Measurements from ENCODE around the gene ACAD10.

ACAD10 gene

DNA sequence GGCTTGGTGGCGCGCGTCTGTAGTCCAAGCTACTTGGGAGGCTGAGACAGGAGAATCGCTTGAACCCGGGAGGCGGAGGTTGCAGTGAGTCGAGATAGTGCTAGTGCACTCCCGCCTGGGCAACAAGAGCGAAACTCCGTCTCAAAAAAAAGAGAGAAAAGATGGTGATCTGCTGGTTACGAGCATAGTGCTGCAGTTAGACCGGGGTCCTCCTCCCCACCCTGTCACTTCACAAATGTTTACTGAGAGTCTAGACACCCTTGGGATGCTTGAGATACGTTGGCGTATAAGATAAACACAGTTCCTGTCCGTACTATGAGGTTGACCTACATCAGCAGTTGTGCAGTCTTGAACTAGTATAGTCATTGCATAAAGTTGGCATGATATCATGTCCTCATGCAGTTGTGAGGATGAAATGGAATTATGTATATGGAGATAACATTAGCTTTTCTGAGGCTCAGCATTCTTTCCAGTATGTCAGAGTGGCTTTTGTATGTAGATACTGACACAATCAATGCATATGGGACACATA lies 787 bp downstream of the ACAD10 start:
- peak overlapping the region; percentile 98 for H3K4me3 ChIP-seq (ENCODE audit: control insufficient read depth, low read depth, low read length)
- no peak for DNase-seq (ENCODE audit: low read depth)
- TF ChIP-seq, protein P1, sequence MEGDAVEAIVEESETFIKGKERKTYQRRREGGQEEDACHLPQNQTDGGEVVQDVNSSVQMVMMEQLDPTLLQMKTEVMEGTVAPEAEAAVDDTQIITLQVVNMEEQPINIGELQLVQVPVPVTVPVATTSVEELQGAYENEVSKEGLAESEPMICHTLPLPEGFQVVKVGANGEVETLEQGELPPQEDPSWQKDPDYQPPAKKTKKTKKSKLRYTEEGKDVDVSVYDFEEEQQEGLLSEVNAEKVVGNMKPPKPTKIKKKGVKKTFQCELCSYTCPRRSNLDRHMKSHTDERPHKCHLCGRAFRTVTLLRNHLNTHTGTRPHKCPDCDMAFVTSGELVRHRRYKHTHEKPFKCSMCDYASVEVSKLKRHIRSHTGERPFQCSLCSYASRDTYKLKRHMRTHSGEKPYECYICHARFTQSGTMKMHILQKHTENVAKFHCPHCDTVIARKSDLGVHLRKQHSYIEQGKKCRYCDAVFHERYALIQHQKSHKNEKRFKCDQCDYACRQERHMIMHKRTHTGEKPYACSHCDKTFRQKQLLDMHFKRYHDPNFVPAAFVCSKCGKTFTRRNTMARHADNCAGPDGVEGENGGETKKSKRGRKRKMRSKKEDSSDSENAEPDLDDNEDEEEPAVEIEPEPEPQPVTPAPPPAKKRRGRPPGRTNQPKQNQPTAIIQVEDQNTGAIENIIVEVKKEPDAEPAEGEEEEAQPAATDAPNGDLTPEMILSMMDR (IDR thresholded peaks at IDR 0.05; ENCODE audit: control insufficient read depth, insufficient read depth, low read depth, low read length, missing control alignments), result no peak

DNA sequence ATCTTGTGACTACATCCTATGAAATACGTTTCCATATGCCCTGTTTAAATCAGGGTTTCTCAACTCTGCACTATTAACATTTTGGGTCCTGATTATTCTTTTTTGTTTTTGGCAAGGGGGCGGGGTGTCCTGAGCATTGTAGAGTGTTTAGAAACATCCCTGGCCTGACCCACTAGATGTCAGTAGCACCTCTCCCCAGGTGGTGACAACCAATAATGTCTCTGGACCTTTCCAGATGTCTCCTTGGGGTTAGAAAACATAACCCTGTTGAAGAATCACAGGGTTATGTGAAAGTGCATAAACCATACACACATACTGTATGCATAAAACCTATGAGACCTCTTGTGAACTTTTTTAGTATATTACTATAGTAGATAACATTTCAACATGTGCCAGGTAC lies 1.4 kb downstream of the ACAD10 start:
- DNase-seq (ENCODE audit: low read depth), result no peak
- H3K4me3 ChIP-seq (ENCODE audit: control insufficient read depth, low read depth, low read length), result no peak overlapping the region
- TF ChIP-seq, protein P1 (IDR thresholded peaks at IDR 0.05; ENCODE audit: control insufficient read depth, insufficient read depth, low read depth, low read length, missing control alignments), result no peak

DNA sequence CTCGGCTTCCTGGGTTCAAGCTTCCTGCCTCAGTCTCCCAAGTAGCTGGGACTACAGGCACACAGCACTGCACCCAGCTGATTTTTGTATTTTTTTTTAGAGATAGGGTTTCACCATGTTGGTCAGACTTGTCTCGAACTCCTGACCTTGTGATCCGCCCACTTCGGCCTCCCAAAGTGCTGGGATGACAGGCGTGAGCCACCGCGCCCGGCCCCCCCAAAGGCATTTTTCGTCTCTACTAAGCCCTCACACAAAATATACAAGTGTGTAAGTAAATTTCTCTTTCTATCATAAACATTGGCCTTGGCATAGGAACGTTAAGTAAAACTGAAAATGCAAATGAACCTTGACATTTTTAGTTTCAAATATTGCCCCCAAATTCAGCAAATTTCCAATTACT lies 2.1 kb downstream of the ACAD10 start:
- TF ChIP-seq, protein P1 (IDR thresholded peaks at IDR 0.05; ENCODE audit: control insufficient read depth, insufficient read depth, low read depth, low read length, missing control alignments), result no peak
- no peak for DNase-seq (ENCODE audit: low read depth)
- H3K4me3 ChIP-seq (ENCODE audit: control insufficient read depth, low read depth, low read length), result no peak overlapping the region

DNA sequence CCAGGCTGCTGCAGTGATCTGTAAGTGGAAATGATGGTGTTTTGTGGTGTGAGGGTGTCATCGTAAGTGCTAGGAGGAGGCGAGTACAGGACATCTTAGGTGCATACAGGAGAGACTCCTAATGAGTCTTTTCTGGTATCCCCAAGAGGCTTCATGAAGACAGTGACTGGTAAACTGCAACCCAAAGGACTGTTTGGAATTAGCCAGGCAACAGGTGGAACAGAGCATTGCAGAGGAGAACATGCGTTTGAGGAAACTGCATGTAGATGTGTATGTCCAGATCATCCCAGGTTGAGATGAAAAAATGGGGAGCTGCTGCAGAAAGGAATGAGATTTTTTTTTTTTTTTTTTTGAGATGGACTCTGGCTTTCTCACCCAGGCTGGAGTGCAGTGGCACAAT lies 5.4 kb downstream of the ACAD10 start:
- TF ChIP-seq, protein P1 (IDR thresholded peaks at IDR 0.05; ENCODE audit: control insufficient read depth, insufficient read depth, low read depth, low read length, missing control alignments), result no peak
- DNase-seq (ENCODE audit: low read depth), result no peak
- H3K4me3 ChIP-seq (ENCODE audit: control insufficient read depth, low read depth, low read length), result no peak overlapping the region

DNA sequence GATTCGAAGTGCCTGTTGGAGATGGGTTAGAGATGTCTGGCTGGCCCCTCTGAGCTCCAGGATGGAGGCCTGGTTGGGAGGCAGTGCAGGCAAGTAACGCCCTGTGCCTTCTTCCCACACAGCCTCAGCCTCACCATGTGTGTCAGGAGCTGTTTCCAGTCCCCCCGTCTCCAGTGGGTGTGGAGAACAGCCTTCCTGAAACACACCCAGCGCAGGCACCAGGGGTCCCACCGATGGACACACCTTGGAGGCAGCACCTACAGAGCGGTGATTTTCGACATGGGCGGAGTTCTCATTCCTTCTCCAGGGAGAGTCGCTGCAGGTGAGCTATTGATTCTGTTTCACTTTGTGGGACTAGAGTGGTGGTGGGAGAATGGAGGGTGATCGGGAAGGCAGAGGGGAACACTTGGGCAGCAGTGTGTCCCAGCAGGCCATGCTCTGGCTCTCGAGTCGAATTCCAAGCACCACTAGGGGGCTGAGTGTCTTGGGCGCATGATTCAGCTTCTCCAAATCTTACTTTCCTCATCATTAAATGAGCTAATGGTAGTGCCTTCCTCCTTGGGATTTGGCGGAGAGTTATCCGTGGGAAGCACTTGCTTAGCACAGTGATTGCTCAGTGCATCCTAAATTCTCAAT lies 6.8 kb downstream of the ACAD10 start:
- DNase-seq (ENCODE audit: low read depth), result no peak
- no peak overlapping the region for H3K4me3 ChIP-seq (ENCODE audit: control insufficient read depth, low read depth, low read length)
- TF ChIP-seq, protein P1 (IDR thresholded peaks at IDR 0.05; ENCODE audit: control insufficient read depth, insufficient read depth, low read depth, low read length, missing control alignments), result peak; percentile 22

DNA sequence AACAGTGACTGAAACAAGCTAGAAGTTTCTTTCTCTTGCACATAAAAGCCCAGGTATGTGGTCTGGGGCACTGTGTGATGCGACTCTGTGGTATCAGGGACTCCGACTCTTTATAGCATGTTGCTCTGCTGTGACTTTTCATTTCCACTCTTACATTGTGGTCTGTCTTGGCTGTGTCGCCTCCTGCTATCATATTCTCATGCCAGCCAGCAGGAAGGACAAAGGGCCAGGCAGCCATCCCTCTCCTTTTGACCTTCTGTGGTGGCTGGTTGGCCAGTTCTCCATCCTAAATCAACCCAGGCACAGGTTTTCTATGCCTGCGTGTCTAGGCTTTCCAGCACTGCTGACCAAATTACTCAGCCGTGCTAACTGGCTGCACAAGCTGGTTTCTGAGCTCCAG lies 8.0 kb downstream of the ACAD10 start:
- no peak for DNase-seq (ENCODE audit: low read depth)
- TF ChIP-seq, protein P1 (IDR thresholded peaks at IDR 0.05; ENCODE audit: control insufficient read depth, insufficient read depth, low read depth, low read length, missing control alignments), result no peak
- H3K4me3 ChIP-seq (ENCODE audit: control insufficient read depth, low read depth, low read length), result no peak overlapping the region

Measured in AG09309 (cell line).